ENCODE results near the gene TNPO1. TPM values are rescaled to one million over a fixed set of nuclear protein-coding genes. Genes with fewer than 3 reads are reported as not detected.

Gene TNPO1
- total and polyA plus RNA-seq, 2 of the 13 experiments (the other 11 are each of a cell fraction or from before 2014, with no cell fraction given) = 26.7 to 123 TPM

GRCh38 chr5:72848474-72849428 is 32.3 kb downstream of the TNPO1 start (continued):
- no peak for TF ChIP-seq ZNF143 (CRISPR knock-in tag; IDR thresholded peaks at IDR 0.05)

- peaks cover 68% of the 10 kb centered on the region for H3K79me2 ChIP-seq (ENCODE audit: insufficient read depth, low read length)
- peaks cover 45% of the 10 kb centered on the region for H3K4me1 ChIP-seq (ENCODE audit: insufficient read depth, low read length)
- H3K9ac ChIP-seq (ENCODE audit: insufficient read depth, low read depth, low read length) = peak overlapping the region; percentile 94
- DNase-seq (ENCODE audit: low spot score) (no peak), ATAC-seq (no peak), FAIRE-seq (no peak)
- TF ChIP-seq EHMT2 (IDR thresholded peaks at IDR 0.05; ENCODE audit: borderline replicate concordance, low read depth, low read length) (no peak), CREBL2 (CRISPR knock-in tag; IDR thresholded peaks at IDR 0.05; ENCODE audit: borderline replicate concordance) (no peak), JUN (CRISPR knock-in tag; IDR thresholded peaks at IDR 0.05) (no peak), ZNF274 (CRISPR knock-in tag; IDR thresholded peaks at IDR 0.05) (no peak), ZNF451 (CRISPR knock-in tag; IDR thresholded peaks at IDR 0.05) (no peak)
- H3K9me3 ChIP-seq (ENCODE audit: low read length) = no peaks in the 10 kb centered on the region
- H3K27me3 ChIP-seq (ENCODE audit: control insufficient read depth in 1 of 2, insufficient read depth in 2 of 2, low read length in 2 of 2) = no peaks in the 10 kb centered on the region; a peak in 1 of 5 replicates
- H3K27ac ChIP-seq (ENCODE audit: extremely low read length, insufficient read depth, low read length) = peak overlapping the region; percentile 96
- H2AFZ ChIP-seq (ENCODE audit: low read length) = no peak overlapping the region
- peaks cover 42% of the 10 kb centered on the region for H4K20me1 ChIP-seq (ENCODE audit: insufficient read depth, low read length)
- ChIA-PET CTCF (ENCODE audit: low intra/inter-chr PET ratio, low total read pairs) (no interaction called here), POLR2A (interaction anchor here (1.1 to 2.2 kb wide), 5 partner anchors 8 to 529 kb away, joined by 3 to 6 read pairs (median 4); partner anchors contain the start of genes MRPS27, PTCD2 and TNPO1)
- TSS peak; percentile 50 for BruUV-seq (replicated peaks)
- peaks cover 2 to 16% of the 10 kb centered on the region in 2 experiments for H3K36me3 ChIP-seq (replicated peaks in 1 of 2; ENCODE audit: control insufficient read depth in 1 of 2, insufficient read depth in 2 of 2, low read length in 2 of 2)
- intact Hi-C loops (cut with micrococcal nuclease; ENCODE audit: unreplicated experiment) = no loop called here
- peak overlapping the region; percentile 93 to 99 (median 93) for H3K4me3 ChIP-seq (replicated peaks in 1 of 3; ENCODE audit: insufficient read depth in 1 of 3, low read depth in 2 of 3, low read length in 3 of 3)
- in situ Hi-C loops (cut with HindIII; ENCODE audit: extremely low pct_ligation_motif_present, low pct_unique_long_range_greater_than_20kb) = no loop called here
- 7% methylated on average over 4 of the region's 4 CpGs for WGBS (ENCODE audit: low lambda C conversion rate)
- H3K4me2 ChIP-seq (ENCODE audit: low read depth, low read length) = peak overlapping the region; percentile 84
Observed at GRCh38 chr5:72849546-72849945, 33.1 kb downstream of the TNPO1 start.
